Panc1 (cell line): ENCODE data around the gene PHF13. TPM values are rescaled to one million over a fixed set of nuclear protein-coding genes. Genes with fewer than 3 reads are reported as not detected.

Experiments used
- ATAC-seq: fragments of 200-7000 bp; cut with Tn5 transposase; 2 replicates; pipeline ENCODE4 v1.9.1; 2020; ENCODE audit warnings: mild to moderate bottlenecking, moderate library complexity
- BruUV-seq: library from RNA; stranded (reverse); fragments of 400-500 nt; replicated peaks from 2 replicates; lab custom pipeline; 2021; lab: Mats Ljungman, UMichigan
- CTCF ChIA-PET: fragments of 300-600 bp; sonication (Branson Sonifier 250); formaldehyde crosslinking; loops from one replicate; lab custom pipeline; 2022; ENCODE audit warnings: antibody characterized with exemption; lab: Charles Lee
- POLR2A ChIA-PET: fragments of 300-600 bp; sonication (Branson Sonifier 250); formaldehyde crosslinking; loops from one replicate; lab custom pipeline; 2022; ENCODE audit warnings: antibody characterized with exemption; lab: Charles Lee
- DNase-seq: peaks from one replicate; pipeline ENCODE4 v3.0.0-alpha.2; 2010; ENCODE audit warnings: low read depth, low spot score
- H3K27ac ChIP-seq: 2 replicates; pipeline ENCODE4 v1.5.1; 2011; ENCODE audit warnings: mild to moderate bottlenecking, low read length, inconsistent platforms
- H3K27me3 ChIP-seq: fragments of 200-500 bp; sonication (Bioruptor generic); 2 replicates; pipeline ENCODE4 v1.6.0; 2014; ENCODE audit warnings: low read length, inconsistent platforms; ENCODE audit not compliant: control insufficient read depth, insufficient read depth
- H3K36me3 ChIP-seq: fragments of 200-500 bp; sonication (Bioruptor generic); 2 replicates; pipeline ENCODE4 v1.5.1; 2014; ENCODE audit warnings: inconsistent platforms, mild to moderate bottlenecking, low read length, moderate library complexity; ENCODE audit not compliant: control insufficient read depth, insufficient read depth
- H3K4me1 ChIP-seq: 2 replicates; pipeline ENCODE4 v1.5.1; 2011; ENCODE audit warnings: inconsistent platforms, mild to moderate bottlenecking, low read length, moderate library complexity; ENCODE audit not compliant: control insufficient read depth, insufficient read depth
- H3K4me3 ChIP-seq, 2 experiments: 2 replicates each; pipeline ENCODE4 v1.5.1; 2011 to 2012; ENCODE audit warnings: low read depth in 2 of 2, low read length in 2 of 2, mild to moderate bottlenecking in 2 of 2, inconsistent platforms in 1 of 2, moderate library complexity in 1 of 2
- H3K9me3 ChIP-seq: fragments of 200-500 bp; sonication (Bioruptor generic); 2 replicates; pipeline ENCODE4 v1.5.1; 2014; ENCODE audit warnings: low read depth, mild to moderate bottlenecking, inconsistent platforms, low read length, moderate library complexity; ENCODE audit not compliant: control insufficient read depth, insufficient read depth
- POLR2AphosphoS5 ChIP-seq: IDR thresholded peaks from 2 replicates; pipeline ENCODE4 v1.6.1; 2012; ENCODE audit warnings: mild to moderate bottlenecking, low read depth, low read length, moderate library complexity
- SIN3A ChIP-seq: IDR thresholded peaks from 2 replicates; pipeline ENCODE4 v1.6.1; 2012; ENCODE audit warnings: low read depth, mild to moderate bottlenecking, low read length, moderate library complexity, borderline replicate concordance; ENCODE audit not compliant: insufficient read depth
- TCF7L2 ChIP-seq: IDR thresholded peaks from 2 replicates; pipeline ENCODE4 v1.6.1; 2011; ENCODE audit warnings: mild to moderate bottlenecking, low read depth, low read length, inconsistent platforms
- in situ Hi-C: cut with HindIII; loops from 2 replicates; pipeline ENCODE4 v1.10.0; 2016; ENCODE audit warnings: low sequenced_read_pairs, low pct_unique_long_range_greater_than_20kb
- intact Hi-C: fragments of 100-400 bp; cut with micrococcal nuclease; formaldehyde crosslinking; loops from one replicate; pipeline ENCODE4 v1.10.0; 2022; ENCODE audit not compliant: unreplicated experiment
- total RNA-seq: library from RNA; stranded (reverse); gene quantifications from one replicate; pipeline ENCODE4 v1.2.1, GENCODE V29; 2021; ENCODE audit not compliant: unreplicated experiment
- TF ChIP-seq, protein P1 (sequence below), 2 experiments: IDR thresholded peaks; 2 replicates each; pipeline ENCODE4 v1.6.1; 2011 to 2012; ENCODE audit warnings: low read depth in 2 of 2, control low read depth in 1 of 2, low read length in 1 of 2, mild to moderate bottlenecking in 1 of 2, moderate library complexity in 1 of 2; ENCODE audit not compliant: insufficient read depth in 1 of 2
- TF ChIP-seq, protein P2 (sequence below): fragments of 450-650 bp; IDR thresholded peaks from 2 replicates; pipeline ENCODE4 v1.5.1; 2017; ENCODE audit warnings: mild to moderate bottlenecking

The PHF13 gene
- total RNA-seq, 1 experiment from 2014 or later: 41.8 TPM

DNA sequence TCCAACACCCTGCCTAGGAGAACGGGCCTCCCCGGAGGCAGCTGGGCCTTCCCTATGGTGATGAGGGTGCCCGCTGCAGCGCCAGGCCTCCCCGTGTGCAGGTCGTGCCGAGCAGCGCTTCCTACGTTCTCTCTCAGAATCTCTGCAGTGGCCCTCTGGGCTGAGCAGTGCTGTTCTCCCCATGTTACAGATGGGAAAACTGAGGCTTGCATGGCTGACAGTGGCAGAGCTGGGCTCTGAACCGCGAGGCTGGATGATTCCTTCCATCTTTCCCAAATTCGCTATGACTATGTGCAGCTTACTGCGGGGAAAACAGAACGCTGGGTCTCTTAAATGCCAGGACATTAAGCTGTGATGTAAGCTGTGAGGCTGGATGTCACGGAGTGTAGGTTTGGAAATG is 19.7 kb upstream of the PHF13 start:
- BruUV-seq: no TSS peak
- H3K27ac ChIP-seq: no peak overlapping the region
- no peak overlapping the region for H3K4me3 ChIP-seq
- H3K4me1 ChIP-seq: peaks cover 8% of the 10 kb centered on the region
- peaks cover 2% of the 10 kb centered on the region; the same call in 1 of the 2 replicates for H3K36me3 ChIP-seq
- POLR2A ChIA-PET: no interaction called here
- no peak for ATAC-seq
- CTCF ChIA-PET: no interaction called here
- in situ Hi-C loops (no loop called here), intact Hi-C loops (no loop called here)
- H3K27me3 ChIP-seq: no peaks in the 10 kb centered on the region
- no peaks in the 10 kb centered on the region for H3K9me3 ChIP-seq
- TF ChIP-seq, protein P1, sequence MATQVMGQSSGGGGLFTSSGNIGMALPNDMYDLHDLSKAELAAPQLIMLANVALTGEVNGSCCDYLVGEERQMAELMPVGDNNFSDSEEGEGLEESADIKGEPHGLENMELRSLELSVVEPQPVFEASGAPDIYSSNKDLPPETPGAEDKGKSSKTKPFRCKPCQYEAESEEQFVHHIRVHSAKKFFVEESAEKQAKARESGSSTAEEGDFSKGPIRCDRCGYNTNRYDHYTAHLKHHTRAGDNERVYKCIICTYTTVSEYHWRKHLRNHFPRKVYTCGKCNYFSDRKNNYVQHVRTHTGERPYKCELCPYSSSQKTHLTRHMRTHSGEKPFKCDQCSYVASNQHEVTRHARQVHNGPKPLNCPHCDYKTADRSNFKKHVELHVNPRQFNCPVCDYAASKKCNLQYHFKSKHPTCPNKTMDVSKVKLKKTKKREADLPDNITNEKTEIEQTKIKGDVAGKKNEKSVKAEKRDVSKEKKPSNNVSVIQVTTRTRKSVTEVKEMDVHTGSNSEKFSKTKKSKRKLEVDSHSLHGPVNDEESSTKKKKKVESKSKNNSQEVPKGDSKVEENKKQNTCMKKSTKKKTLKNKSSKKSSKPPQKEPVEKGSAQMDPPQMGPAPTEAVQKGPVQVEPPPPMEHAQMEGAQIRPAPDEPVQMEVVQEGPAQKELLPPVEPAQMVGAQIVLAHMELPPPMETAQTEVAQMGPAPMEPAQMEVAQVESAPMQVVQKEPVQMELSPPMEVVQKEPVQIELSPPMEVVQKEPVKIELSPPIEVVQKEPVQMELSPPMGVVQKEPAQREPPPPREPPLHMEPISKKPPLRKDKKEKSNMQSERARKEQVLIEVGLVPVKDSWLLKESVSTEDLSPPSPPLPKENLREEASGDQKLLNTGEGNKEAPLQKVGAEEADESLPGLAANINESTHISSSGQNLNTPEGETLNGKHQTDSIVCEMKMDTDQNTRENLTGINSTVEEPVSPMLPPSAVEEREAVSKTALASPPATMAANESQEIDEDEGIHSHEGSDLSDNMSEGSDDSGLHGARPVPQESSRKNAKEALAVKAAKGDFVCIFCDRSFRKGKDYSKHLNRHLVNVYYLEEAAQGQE (IDR thresholded peaks at IDR 0.05; ENCODE audit: insufficient read depth in 1 of 2, low read depth in 2 of 2, low read length in 1 of 2): no peak
- DNase-seq: no peak

- no peaks in the 10 kb centered on the region for H3K9me3 ChIP-seq
- ATAC-seq: no peak
Observed at GRCh38 chr1:6594977-6595740, 18.4 kb upstream of the PHF13 start.

More at GRCh38 chr1:6594977-6595740, 18.4 kb upstream of the PHF13 start:
- Histone ChIP-seq H3K27ac (no peak overlapping the region), H3K27me3 (no peaks in the 10 kb centered on the region), H3K36me3 (peaks cover 2% of the 10 kb centered on the region; the same call in 1 of the 2 replicates), H3K4me1 (peaks cover 12% of the 10 kb centered on the region), H3K4me3 (no peak overlapping the region)
- no peak for DNase-seq
- intact Hi-C loops (no loop called here), in situ Hi-C loops (no loop called here)
- ChIA-PET POLR2A (no interaction called here), CTCF (no interaction called here)
- TF ChIP-seq, protein P2, sequence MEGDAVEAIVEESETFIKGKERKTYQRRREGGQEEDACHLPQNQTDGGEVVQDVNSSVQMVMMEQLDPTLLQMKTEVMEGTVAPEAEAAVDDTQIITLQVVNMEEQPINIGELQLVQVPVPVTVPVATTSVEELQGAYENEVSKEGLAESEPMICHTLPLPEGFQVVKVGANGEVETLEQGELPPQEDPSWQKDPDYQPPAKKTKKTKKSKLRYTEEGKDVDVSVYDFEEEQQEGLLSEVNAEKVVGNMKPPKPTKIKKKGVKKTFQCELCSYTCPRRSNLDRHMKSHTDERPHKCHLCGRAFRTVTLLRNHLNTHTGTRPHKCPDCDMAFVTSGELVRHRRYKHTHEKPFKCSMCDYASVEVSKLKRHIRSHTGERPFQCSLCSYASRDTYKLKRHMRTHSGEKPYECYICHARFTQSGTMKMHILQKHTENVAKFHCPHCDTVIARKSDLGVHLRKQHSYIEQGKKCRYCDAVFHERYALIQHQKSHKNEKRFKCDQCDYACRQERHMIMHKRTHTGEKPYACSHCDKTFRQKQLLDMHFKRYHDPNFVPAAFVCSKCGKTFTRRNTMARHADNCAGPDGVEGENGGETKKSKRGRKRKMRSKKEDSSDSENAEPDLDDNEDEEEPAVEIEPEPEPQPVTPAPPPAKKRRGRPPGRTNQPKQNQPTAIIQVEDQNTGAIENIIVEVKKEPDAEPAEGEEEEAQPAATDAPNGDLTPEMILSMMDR: no peak
- TF ChIP-seq SIN3A (no peak), POLR2AphosphoS5 (no peak), TCF7L2 (no peak)
- TF ChIP-seq, protein P1 (IDR thresholded peaks at IDR 0.05; ENCODE audit: insufficient read depth in 1 of 2, low read depth in 2 of 2, low read length in 1 of 2): no peak
- no TSS peak for BruUV-seq
